Activated naive CD4-positive, alpha-beta T cell treated with Interleukin-2 at 50 U/mL for 16 hours (primary cell): ENCODE data around the gene WDR45B.
A peak's percentile ranks its signal among the peaks of the same experiment; 100 is the strongest.

Source experiments
- DNase-seq: peaks from one replicate; pipeline ENCODE4 v3.0.0-alpha.2; 2020

Gene WDR45B

DNA sequence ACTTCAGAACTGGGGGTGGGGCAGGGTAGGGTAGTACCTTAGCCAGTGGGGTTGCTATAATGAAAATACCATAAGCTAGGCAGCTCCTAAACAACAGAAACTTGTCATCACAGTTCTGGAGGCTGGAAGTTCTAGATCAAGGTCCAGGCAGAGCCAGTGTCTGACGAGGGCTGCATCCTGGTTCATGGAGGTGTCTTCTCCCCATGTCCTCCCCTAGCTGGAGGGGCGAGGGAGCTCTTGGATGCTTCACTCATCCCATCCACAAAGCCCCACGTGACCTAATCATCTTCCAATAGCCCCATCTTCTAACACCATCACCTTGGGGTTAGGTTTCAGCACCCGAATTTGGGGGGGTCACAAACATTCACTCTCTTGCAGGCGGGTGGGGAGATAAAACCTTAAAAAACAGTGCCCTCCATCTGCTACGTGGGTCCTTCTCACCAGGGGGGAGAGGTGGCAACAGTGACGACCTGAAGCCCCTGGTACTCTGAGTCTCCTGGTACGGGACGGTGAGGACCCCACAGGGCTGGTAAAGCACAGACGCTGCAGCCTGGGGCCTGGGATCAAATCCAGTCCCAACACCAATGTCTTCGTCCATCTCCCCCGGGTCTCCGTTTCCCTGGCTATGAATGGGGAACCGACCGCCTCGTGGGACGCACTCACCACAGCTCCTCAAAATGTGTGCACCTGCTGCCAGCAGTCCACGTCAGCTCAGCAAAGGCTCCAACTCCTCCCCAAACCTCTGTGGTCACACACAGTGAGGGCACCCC is 27.4 kb upstream of the WDR45B start:
- no peak for DNase-seq

DNA sequence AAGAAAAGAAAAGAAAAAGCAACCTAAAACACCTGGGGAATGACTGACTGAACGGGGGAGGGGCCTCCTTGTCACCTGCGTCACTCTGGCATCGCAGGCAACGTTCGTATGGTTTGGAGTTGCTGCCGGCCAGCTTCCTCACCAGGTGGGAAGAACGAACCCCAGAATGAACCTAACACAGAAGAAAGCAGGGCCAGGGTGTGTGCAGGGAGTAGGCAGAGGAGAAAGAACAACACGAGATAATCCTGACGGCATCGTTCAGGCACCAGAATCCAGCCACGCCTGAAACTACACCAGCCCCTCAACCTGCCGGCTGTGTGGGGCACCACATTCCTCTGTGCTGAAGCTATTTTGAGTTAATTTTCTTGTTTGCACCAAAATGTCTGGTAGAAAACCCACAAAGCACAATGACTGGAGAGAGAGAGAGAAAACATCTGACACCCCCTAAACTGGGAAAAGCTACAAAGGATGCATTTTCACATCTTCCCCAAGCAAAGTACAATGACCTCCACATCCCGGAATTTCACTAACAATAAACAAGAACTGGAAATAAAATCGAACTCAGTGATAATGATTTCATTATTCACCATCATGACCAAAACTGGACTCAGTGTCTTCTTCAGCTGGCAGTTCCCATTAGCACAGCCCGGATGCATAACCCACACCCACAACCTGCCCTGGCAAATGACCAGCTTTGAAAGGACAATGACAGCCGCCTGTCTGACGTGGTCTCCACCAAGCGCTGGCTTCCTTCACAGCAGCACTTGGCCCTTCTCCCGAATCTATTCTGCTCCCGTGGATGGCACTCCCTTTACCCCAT is 26.6 kb upstream of the WDR45B start:
- no peak for DNase-seq

DNA sequence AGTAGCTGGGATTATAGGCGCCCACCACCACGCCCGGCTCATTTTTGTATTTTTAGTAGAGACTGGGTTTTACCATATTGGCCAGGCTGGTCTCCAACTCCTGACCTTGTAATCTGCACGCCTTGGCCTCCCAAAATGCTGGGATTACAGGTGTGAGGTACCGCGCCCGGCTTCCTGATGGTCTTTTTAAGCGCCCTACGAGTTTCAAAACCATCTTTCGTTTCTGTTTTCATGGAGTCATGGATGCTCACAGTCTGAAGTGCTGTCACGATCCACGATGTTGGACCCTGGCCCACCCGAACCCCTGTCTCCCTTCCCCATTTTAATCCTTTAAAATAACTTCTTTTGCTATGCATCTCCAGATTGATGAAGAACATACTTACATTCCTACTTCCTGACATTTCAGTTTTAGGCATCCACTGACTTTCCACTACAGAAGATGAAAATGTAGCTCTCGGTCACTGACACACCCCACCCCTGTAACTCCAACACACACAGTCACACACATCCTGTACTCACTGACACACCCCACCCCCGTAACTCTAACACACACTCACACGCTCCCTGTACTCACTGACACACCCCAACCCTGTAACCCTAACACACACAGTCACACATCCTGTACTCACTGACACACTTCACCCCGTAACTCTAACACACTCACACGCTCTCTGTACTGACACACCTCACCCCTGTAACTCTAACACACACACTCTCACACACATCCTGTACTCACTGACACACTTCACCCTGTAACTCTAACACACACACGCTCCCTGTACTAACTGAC is 22.6 kb upstream of the WDR45B start:
- DNase-seq, result no peak

DNA sequence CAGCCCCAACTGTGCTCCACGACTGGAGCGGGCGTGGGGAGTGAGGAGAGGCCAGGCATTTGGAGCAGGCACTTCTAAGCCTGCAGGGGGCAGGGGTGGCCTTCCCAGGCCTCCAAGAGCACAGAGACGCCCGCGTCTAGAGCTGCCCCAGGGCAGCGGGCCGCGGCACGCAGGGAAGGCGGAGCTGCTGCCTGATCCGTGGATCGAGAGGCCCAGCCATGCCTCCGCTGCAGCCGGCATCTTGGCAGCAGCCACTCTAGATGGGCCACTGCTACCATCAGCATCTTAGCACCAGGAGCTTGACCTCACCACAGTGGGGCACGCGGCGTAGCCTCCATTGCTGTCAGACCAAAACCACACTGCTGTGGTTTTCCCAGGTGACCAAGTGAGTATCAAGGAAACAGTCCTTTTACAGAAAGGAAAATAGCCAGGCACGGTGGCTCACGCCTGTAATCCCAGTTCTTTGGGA is 20.4 kb upstream of the WDR45B start:
- DNase-seq, result peak; percentile 21

DNA sequence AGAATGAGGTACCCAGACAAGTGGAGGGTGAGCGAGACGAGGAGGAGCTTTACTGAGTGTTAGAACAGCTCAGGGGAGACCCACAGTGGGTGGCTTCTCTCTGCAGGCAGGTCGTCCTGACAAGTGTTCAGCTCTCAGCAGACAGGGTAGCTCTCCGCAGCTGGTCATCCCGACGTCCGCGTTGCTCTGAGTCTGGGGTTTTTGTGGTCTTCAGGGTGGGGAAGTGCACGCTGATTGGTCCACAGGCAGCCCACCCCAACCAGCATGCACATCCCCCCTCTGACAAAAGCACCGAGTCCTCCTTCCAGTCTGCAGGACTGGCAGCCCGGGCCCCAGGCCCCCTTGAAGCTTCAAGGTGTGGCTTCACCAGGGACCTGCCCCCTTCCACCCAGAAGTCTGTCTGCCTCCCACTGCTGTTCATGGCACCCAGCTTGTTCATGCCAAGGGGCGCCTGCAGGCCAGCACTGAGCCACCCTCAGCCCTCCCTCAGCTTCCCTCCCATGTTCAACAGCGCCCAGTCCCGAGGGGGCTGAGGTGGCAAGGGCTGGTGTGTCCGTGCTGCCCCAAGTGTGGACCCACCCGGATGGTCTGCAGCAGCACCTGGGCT is 19.9 kb upstream of the WDR45B start:
- DNase-seq, result no peak

DNA sequence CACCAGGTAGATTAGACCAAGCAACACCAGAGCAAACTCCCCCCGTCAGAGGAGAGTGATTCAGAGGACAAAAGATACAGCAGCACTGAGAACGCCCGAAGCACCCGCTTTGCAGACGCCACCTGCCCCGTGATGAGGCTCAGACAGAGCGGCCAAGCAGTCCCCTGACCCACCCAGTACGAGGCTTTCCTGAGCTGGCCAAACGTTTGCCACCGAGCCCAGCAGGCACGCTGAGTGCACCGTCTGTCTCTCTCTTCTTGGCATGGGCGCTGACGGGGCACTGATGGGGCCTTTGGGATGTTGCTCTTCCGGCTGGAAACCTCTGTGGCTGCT is 19.4 kb upstream of the WDR45B start:
- no peak for DNase-seq

DNA sequence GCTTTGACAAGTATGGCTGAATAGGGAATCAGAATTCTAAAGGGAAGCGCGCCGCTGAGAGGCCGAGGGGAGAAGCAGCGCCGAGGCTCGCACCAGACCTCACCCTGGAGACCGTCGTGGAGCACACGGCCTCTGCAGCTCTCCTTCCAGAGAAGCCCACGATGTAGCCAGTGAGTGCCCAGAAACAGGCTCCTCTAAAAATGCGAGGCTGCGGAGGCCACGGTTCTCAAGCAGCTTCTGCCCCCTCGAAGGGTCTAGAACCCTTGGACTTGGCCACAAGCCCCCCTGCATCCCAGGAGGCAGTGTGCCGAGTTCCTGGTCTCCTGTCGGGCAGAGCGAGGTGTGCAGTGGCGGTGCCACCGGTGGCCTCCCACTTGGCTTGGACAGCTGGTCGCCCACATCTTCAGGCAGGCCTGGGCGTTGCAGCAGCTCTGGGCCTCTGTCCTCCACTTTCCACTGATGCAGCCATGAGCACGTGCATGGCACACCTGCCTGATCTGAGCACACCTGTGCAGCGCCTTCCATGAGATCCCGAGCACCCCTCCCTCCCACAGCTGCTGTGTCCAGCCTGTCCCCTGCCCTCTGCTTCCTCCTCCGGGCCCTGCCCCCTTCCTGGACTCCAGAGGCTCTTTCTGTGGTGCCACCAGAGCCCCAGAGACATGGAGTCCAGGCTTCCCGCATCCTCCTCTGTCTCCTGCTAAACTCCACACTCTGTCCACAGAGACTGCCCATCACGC is 18.9 kb upstream of the WDR45B start:
- DNase-seq, result no peak

DNA sequence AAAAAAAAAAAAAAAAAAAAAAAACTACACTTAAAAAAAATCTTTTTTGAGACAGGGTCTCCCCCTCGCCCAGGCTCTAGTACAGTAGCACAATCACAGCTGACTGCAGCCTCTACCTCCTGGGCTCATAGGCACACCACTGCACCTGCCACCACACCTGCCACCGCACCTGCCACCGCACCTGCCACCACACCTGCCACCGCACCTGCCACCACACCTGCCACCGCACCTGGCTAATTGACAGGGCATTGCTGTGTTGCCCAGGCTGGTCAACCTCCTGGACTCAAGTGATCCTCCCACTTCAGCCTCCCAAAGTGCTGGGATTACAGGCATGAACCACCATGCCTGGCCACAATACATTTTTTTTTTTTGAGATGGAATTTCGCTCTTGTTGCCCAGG is 17.6 kb upstream of the WDR45B start:
- no peak for DNase-seq

DNA sequence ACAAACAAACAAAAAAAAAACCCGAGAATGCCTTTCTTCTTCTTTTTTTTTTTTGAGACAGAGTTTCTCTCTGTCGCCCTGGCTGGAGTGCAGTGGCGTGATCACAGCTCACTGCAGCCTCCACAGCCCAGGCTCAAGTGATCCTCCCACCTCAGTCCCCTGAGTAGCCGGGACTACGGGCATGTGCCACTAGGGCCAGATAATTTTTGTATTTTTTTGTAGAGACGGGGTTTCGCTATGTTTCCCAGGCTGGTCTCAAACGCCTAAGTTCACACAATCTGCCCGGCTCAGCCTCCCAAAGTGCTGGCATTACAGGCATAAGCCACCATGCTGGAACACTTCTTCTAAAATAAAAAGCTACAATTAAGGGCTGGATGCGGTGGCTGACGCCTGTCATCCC is 17.0 kb upstream of the WDR45B start:
- DNase-seq, result no peak

DNA sequence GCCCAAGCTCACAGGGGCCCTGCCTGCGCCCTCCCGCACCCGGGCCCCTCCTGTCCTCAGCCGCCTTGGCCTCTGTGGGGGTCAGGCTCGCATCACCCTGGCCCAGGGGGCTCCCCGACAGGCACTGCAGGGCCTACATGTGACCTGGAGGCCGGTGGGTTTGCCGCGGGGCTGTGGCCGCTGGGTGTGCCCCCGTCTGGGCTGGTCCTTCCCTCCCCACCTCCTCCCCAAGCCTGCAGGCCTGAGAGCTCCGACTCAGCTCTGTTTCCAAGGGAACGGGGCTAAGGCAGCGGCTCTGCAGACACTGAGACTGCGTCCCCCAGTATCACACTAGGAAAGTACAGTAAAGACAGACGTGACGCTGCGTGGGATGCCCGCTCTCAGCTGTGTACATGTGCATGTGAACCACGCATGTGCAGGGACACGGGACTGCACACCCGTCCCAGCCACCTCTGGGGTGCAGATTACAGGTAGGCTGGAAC is 16.5 kb upstream of the WDR45B start:
- no peak for DNase-seq

DNA sequence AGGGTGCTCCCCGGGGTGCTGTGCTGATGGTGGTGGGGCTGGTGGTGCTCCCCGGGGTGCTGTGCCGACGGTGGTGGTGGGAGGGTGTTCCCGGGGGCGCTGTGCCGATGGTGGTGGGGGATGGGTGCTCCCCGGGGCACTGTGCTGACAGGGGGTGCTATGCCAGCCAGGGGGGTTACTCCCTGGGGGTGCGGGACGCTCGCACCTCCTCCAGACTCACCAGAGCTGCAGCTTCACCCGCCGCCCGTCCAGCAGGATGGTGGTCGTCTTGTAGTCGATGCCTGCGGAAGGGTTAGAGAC is 16.0 kb upstream of the WDR45B start:
- no peak for DNase-seq

DNA sequence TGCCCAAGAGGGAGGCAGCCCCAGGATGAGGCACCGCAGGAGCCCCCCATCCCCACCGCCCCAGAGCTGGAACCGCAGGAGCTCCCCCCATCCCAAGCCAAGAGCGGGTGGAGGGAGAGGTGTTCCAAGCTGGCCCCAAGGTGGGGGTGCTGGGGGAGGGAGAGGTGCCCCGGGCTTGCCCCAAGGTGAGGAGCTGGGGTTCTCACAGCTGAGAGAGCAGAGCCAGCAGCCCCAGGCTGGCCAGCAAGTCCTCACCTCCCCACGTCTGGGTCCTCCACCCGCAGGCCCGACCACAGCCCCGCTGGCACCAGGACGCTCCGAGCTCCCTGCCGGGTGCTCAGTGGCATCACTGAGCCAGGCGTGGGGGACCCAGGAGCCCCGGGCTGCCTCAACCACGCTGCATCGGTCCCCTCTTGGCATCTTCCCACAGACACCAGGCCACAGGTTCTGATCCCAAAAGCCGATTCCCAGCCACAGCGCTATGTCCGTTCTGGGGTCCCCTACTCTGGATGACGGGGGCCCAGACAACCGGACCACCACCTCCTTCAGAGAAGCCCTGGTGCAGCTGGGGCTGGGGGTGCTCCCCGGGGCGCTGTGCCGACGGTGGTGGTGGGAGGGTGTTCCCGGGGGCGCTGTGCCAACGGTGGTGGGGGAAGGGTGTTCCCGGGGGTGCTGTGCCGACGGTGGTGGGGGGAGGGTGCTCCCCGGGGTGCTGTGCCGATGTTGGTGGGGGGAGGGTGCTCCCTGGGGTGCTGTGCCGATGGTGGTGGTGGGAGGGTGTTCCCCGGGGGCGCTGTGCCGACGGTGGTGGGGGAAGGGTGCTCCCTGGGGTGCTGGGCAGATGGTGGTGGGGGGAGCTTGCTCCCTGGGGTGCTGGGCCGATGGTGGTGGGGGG is 15.4 kb upstream of the WDR45B start:
- no peak for DNase-seq

DNA sequence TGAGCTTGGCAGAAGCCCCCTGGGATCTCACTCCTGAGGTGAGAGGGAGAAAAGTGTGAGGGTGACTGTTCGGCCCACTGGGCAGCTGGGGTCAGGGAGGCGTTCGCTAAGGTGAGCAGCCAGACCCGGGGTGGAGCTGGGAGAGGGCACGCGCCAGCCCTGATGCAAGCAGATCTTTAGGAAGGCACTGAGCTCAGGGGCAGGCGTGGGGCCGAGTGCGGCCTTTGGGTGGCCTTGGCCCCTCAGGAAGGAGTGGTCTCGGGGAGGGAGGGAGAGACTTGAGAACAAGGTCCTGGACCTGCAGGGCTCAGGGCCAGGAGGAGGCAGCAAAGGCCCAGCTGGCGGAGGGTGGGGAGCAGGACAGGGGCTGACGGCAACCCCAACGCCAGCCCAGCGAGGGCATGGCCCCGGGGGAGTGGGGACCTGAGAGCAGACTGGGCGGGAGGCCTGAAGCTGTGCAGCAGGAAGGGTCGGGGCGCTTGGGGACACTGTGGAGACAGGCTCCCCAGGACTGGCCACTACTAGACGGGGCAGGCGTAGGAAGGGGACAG is 14.5 kb upstream of the WDR45B start:
- no peak for DNase-seq

DNA sequence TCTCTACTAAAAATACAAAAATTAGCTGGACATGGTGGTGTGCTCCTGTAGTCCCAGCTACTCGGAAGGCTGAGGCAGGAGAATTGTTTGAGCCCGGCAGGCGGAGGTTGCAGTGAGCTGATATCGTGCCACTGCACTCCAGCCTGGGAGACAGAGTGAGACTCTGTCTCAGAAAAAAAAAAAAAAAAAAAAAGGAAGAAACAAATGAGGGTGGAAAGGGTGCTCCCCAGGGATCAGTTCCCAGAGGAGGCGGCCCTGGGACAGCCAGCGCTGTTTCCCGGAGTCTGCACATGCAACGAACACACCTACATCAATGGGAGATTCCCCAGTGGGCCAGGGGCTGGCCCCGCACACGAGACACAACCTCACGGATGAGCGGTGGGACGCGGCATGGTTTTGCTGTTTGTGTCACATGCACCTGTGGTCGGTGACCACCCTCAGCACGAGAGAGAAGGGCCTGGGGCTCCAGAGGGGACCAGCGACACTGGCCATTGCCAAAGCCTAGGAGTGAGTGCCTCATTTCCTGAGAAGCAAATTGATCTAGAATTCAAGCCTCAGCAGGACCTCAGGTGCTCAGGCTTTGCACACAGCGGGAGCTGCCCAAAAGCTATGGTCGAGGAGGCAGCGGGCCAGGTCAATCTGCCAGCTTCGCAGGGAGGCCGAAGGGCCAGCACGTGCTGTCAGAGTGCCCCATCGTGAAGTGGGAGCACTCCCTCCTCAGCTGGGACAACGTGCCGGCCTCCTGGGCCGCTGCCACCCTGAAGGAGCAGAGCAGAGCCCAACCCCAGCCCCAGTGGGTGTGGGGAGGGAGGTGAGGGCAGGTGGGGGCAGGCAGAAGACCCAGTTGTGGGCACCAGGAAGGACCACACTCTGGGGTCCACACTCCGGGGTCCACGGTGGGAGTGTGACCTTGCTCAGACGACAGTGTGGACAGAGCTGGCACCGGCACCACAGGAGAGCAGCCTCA is 13.8 kb upstream of the WDR45B start:
- DNase-seq, result no peak

DNA sequence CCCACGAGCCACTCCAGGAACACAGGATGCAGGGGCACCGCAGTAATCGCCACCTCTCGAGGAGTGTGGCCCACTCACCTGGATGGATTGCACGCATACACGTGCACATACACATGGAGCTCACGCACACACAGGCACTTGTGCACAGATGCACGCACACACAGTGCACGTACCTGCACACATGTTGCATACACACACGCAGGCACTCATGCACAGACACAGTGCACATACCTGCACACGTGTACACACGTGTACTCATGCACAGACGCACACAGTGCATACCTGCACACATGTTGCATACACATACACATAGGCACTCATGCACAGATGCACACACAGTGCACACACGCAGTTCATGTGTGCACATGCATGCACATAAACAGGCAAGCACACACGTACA is 11.6 kb upstream of the WDR45B start:
- no peak for DNase-seq

DNA sequence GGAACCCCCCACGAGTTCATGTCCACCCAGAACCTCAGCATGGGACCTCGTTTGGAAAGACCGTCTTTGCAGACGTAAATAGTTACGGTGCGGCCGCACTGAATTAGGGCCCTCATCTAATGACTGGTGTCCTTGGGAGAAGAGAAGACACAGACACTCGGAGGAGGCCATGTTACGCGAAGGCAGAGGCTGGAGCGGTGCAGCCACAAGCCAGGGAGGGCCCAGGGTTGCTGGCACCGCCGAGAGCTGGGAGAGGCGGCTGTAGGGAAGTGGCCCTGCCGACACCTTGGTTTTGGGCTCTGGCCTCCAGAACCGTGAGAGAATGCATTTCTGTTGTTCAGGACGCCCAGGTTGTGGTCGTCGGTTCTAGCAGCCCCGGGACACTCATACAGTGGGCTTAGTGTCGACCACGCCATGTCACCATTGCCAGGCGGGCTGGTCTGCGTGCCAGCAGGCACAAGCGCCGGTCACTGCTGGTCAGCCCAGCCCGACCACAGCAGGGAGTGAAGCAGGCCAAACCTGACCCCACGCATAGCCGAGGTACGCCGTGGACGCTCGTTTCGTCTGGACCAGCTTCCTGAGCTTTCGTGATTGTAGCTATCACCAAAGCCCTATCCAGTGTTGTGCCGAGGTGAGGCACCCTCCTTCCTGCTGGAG is 10.7 kb upstream of the WDR45B start:
- DNase-seq, result no peak

DNA sequence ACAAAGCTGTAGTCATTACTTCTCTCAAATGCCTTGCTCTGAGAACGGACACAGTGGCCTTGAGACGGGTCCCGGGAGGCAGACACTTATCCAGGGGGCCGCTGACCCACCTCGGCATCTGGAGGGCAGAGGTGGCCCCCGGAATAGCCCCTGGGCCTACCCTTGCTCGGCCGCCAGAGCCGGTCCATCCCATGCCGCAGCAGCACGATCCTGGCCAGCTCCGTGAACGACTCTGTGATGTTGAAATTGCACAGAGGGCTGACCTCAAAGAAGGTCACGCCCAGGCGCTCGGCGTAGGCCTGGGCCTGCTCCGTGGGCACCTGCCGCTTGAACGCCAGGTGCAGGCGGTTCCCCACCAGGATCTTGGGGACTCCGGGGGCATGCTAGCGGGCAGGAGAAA is 10.1 kb upstream of the WDR45B start:
- DNase-seq, result no peak

DNA sequence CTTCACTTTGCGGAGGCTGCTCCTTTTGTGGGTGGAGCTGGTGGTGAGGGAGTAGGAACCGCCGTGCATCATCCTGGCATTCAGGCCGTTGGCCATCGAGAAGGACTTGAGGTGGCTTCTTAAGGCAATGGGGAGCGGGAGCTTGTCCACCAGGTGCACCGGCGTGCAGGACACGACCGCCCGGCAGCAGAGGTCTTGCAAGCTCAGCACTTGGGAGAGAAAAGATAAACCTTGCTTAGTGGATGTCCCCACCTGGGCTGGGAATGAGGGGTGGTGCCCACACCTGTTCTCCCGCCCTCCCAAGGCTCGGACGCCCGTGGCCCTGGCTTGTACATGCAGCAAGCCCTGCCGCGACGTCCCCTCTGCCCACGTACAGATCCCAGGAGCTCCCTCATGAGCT is 9.7 kb upstream of the WDR45B start:
- no peak for DNase-seq

DNA sequence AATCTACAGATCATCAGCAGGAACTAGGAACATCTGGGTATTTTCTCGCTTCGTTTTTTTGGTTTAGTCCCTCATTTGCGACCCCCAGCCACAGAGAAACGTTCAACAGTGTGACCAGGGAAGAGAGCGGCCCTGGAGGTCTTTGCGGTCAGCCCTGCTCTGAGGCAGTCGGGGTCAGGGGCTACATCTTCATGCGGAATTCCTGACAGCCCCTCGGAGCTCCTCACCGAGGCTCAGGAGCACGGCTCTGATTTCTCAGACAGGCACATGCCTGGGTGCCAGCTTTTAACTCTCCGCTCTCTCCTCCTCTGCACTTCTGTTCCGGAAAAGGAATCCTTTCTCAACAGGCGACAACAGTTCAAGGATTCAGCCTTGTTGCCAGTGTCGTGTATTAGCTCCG is 8.0 kb upstream of the WDR45B start:
- no peak for DNase-seq
